Stimulated activated CD4-positive, alpha-beta T cell treated with anti-CD3 and anti-CD28 coated beads, Interleukin-12 subunit alpha, Interleukin-12 subunit beta, amount 100 ng/mL, for 48 hours (primary cell): ENCODE measurements around the gene TSTD2.

ENCODE experiments used
- DNase-seq, 3 donors: peaks; one replicate each; pipeline ENCODE4 v3.0.0-alpha.2; 2020; ENCODE audit warnings: low read depth in 2 of 3, low spot score in 1 of 3

TSTD2 gene

GRCh38 chr9:97632985-97633858 is at the start of gene TSTD2, which contains the start of gene NCBP1:
TSTD2 (minus strand) TSS chr9:97633368; CDS start chr9:97627562, 5,806 bp downstream.
NCBP1 (plus strand) TSS chr9:97633821; CDS start chr9:97633882, 61 bp downstream.
- peak; percentile 93 to 94 (median 93) for DNase-seq

- DNase-seq = no peak
Measured at GRCh38 chr9:97682242-97682641, 49.1 kb upstream of the TSTD2 start.

GRCh38 chr9:97675655-97676054 is 42.5 kb upstream of the TSTD2 start:
- DNase-seq = no peak

GRCh38 chr9:97673922-97674321 is 40.8 kb upstream of the TSTD2 start:
- DNase-seq = no peak

- no peak for DNase-seq
Measured at GRCh38 chr9:97672403-97672802, 39.2 kb upstream of the TSTD2 start.

- no peak for DNase-seq
Measured at GRCh38 chr9:97670586-97670985, 37.4 kb upstream of the TSTD2 start.

- peak in 1 of 3 donors; percentile 13 for DNase-seq
Measured at GRCh38 chr9:97668485-97668884, 35.3 kb upstream of the TSTD2 start.

GRCh38 chr9:97666907-97667686 is 33.9 kb upstream of the TSTD2 start:
- no peak for DNase-seq

- no peak for DNase-seq
Measured at GRCh38 chr9:97665742-97666141, 32.6 kb upstream of the TSTD2 start.

- no peak for DNase-seq
Measured at GRCh38 chr9:97660847-97661246, 27.7 kb upstream of the TSTD2 start.

GRCh38 chr9:97660340-97660739 is 27.2 kb upstream of the TSTD2 start:
- DNase-seq = no peak

GRCh38 chr9:97659771-97660170 is 26.6 kb upstream of the TSTD2 start:
- no peak for DNase-seq

GRCh38 chr9:97658707-97659106 is 25.5 kb upstream of the TSTD2 start:
- DNase-seq = no peak

- DNase-seq = no peak
Measured at GRCh38 chr9:97651646-97652045, 18.5 kb upstream of the TSTD2 start.

- no peak for DNase-seq
Measured at GRCh38 chr9:97647996-97648395, 14.8 kb upstream of the TSTD2 start.

- DNase-seq = no peak
Measured at GRCh38 chr9:97645720-97646119, 12.6 kb upstream of the TSTD2 start.

- DNase-seq = no peak
Measured at GRCh38 chr9:97640325-97640724, 7.2 kb upstream of the TSTD2 start.

GRCh38 chr9:97638666-97639065 is 5.5 kb upstream of the TSTD2 start:
- no peak for DNase-seq

- no peak for DNase-seq
Measured at GRCh38 chr9:97636903-97637302, 3.7 kb upstream of the TSTD2 start.

GRCh38 chr9:97635026-97635425 is 1.9 kb upstream of the TSTD2 start:
- no peak for DNase-seq

GRCh38 chr9:97633859-97634490 is 807 bp upstream of the TSTD2 start:
- DNase-seq = no peak
